ENCODE data around the gene WDR46.

GRCh38 chr6:33306356-33306755 is 17.3 kb upstream of the WDR46 start:
- TF ChIP-seq POLR2AphosphoS5 (IDR thresholded peaks at IDR 0.05) (no peak), POLR2A (IDR thresholded peaks at IDR 0.05) (no peak), CTCF (IDR thresholded peaks at IDR 0.05) (no peak)
